OCI-LY3 (cell line): ENCODE measurements around the gene DOCK2.

ENCODE experiments used
- EZH2phosphoT487 ChIP-seq: fragments of 200-600 bp; shearing (Covaris generic); IDR thresholded peaks from 2 replicates; pipeline ENCODE4 v1.6.1; 2018; ENCODE audit warnings: antibody characterized with exemption, mixed run types, low read depth
- TF ChIP-seq, protein P1 (sequence below): fragments of 200-600, 300-600 bp; sonication (generic); IDR thresholded peaks from 2 replicates; pipeline ENCODE4 v1.5.1; 2014; ENCODE audit warnings: antibody characterized with exemption, low read length, low read depth

DNA sequence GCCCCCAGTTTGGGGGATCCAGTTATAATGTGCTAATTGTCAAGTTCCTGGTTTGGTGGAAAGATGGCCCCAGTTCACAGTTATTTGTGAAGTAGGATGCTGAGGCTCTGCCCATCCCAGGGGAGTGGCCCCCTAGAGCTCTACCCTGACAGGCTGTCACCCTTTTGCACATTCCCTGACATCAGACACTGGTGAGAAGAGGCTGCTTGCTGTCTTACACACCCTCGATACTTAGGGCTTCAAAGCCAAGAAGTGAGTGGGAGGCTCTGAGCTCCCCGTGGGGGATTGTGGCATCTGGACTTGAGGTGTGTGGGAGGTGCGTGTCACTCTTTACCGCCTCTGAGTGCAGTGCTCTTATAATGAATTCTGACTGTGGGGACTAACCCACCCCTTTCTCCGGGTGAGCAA is 168.5 kb downstream of the DOCK2 start:
- TF ChIP-seq, protein P1, sequence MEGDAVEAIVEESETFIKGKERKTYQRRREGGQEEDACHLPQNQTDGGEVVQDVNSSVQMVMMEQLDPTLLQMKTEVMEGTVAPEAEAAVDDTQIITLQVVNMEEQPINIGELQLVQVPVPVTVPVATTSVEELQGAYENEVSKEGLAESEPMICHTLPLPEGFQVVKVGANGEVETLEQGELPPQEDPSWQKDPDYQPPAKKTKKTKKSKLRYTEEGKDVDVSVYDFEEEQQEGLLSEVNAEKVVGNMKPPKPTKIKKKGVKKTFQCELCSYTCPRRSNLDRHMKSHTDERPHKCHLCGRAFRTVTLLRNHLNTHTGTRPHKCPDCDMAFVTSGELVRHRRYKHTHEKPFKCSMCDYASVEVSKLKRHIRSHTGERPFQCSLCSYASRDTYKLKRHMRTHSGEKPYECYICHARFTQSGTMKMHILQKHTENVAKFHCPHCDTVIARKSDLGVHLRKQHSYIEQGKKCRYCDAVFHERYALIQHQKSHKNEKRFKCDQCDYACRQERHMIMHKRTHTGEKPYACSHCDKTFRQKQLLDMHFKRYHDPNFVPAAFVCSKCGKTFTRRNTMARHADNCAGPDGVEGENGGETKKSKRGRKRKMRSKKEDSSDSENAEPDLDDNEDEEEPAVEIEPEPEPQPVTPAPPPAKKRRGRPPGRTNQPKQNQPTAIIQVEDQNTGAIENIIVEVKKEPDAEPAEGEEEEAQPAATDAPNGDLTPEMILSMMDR: no peak
- no peak for TF ChIP-seq EZH2phosphoT487
